H7 (cell line): ENCODE results near the gene IGSF9B. TPM values are rescaled to one million over a fixed set of nuclear protein-coding genes. Genes with fewer than 3 reads are reported as not detected.

ENCODE experiments used
- total RNA-seq: library from RNA; depleted of rRNA; stranded (reverse); fragments of >200 nt; shearing (Covaris generic); gene quantifications from 2 replicates; pipeline ENCODE4 v1.2.3, GENCODE V29; 2014; rRNA removed

Gene IGSF9B
- total RNA-seq, 1 experiment from 2014 or later: 6.1 TPM

Other genes with a start within 250 kb of the IGSF9B start
- gene SPATA19, start 111.5 kb downstream of the IGSF9B start, total RNA-seq: not detected in 2 replicates
- gene JAM3, start 112.1 kb upstream of the IGSF9B start, total RNA-seq: 34.4 and 40.8 TPM in 2 replicates